Esophagus squamous epithelium (tissue), 4 donors: ENCODE results near the gene IQSEC1.

Experiments
- CTCF ChIP-seq, 6 experiments: fragments of 450-650 bp in 4 of 6; fragments of 200-600 bp in 2 of 6; sonication (generic) in 2 of 6; IDR thresholded peaks; one replicate each; pipeline ENCODE4 v1.5.1; 2016 to 2019; ENCODE audit warnings: antibody characterized with exemption in 6 of 6, mild to moderate bottlenecking in 4 of 6, moderate library complexity in 4 of 6
- POLR2A ChIP-seq, 4 donors: fragments of 450-650 bp; IDR thresholded peaks; one replicate each; pipeline ENCODE4 v1.6.1; 2017; ENCODE audit warnings: antibody characterized with exemption in 4 of 4, mild to moderate bottlenecking in 4 of 4, moderate library complexity in 3 of 4

- TF ChIP-seq CTCF (IDR thresholded peaks at IDR 0.05), result no peak
- TF ChIP-seq POLR2A (IDR thresholded peaks at IDR 0.05), result no peak
These were observed 140.5 kb downstream of the IQSEC1 start for GRCh38 chr3:12932754-12933153.
